ENCODE data around the gene RASSF5. TPM values are rescaled to one million over a fixed set of nuclear protein-coding genes. Genes with fewer than 3 reads are reported as not detected.

RASSF5 gene
- total RNA-seq, 2 donors from 2014 or later = 212 to 239 TPM

- Mint-ChIP-seq H3K27ac (no peak overlapping the region), H3K36me3 (peaks cover 0 to 4% of the 10 kb centered on the region in 2 donors), H3K9me3 (no peaks in the 10 kb centered on the region)
- no peak for ATAC-seq
- no peak for DNase-seq (ENCODE audit: low spot score in 2 of 2)
Observed at GRCh38 chr1:206631085-206631509, 123.8 kb downstream of the RASSF5 start.

DNA sequence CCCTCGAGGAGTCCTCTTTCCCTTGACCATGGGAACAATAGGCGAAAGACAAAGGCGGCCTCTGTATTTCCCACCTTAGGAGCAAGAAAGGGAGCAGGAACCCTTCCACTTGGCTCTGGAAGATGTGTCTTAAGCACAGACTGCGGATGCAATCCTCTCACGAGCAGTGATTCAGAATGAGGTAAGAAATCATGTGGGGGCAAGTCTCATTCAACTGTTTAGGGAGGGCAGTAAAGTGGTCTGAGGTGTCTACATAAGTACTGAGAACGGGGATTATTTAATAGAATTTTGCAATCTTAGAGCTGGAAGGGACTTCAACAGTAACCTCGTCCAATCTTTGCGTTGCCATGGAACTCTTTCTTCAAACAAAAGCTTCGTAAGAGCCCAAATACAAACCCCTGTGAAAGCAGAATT lies 126.4 kb downstream of the RASSF5 start:
- no peak for DNase-seq (ENCODE audit: low spot score in 2 of 2)
- Mint-ChIP-seq H3K9me3 (no peaks in the 10 kb centered on the region), H3K36me3 (peaks cover 0 to 4% of the 10 kb centered on the region in 2 donors), H3K27ac (peak overlapping the region in 1 of 2 donors; percentile 44)
- no peak for ATAC-seq

- no peaks in the 10 kb centered on the region for H3K9me3 Mint-ChIP-seq
- DNase-seq (ENCODE audit: low spot score in 2 of 2) (peak; percentile 72 to 82), ATAC-seq (peak in 1 of 2 donors; percentile 14)
- peaks cover 0 to 4% of the 10 kb centered on the region in 2 donors for H3K36me3 Mint-ChIP-seq
- H3K27ac Mint-ChIP-seq = peak overlapping the region; percentile 84 to 95
Observed at GRCh38 chr1:206634365-206635079, 127.2 kb downstream of the RASSF5 start.

GRCh38 chr1:206635080-206635977 lies 128.0 kb downstream of the RASSF5 start, which contains the start of gene DYRK3:
Gene DYRK3 (plus strand): TSS chr1:206635536. CDS start chr1:206635704, 168 bp downstream.
- DNase-seq (ENCODE audit: low spot score in 2 of 2) (peak; percentile 92 to 95), ATAC-seq (peak; percentile 95 to 96)
- H3K27ac Mint-ChIP-seq = peak within 1 kb of the TSS; percentile 84 to 95
- H3K36me3 Mint-ChIP-seq = peaks cover 3 to 4% of the 10 kb centered on the region in 2 donors
- no peaks in the 10 kb centered on the region for H3K9me3 Mint-ChIP-seq

GRCh38 chr1:206635978-206636345 lies 128.6 kb downstream of the RASSF5 start:
- no peak for ATAC-seq
- Mint-ChIP-seq H3K27ac (peak overlapping the region in 1 of 2 donors; percentile 13), H3K9me3 (no peaks in the 10 kb centered on the region), H3K36me3 (peaks cover 4 to 5% of the 10 kb centered on the region in 2 donors)
- no peak for DNase-seq (ENCODE audit: low spot score in 2 of 2)

- no peak for DNase-seq (ENCODE audit: low spot score in 2 of 2)
- no peaks in the 10 kb centered on the region for H3K9me3 Mint-ChIP-seq
- H3K36me3 Mint-ChIP-seq = peaks cover 4 to 5% of the 10 kb centered on the region in 2 donors
- no peak overlapping the region for H3K27ac Mint-ChIP-seq
- ATAC-seq = no peak
Observed at GRCh38 chr1:206636671-206637070, 129.3 kb downstream of the RASSF5 start.

DNA sequence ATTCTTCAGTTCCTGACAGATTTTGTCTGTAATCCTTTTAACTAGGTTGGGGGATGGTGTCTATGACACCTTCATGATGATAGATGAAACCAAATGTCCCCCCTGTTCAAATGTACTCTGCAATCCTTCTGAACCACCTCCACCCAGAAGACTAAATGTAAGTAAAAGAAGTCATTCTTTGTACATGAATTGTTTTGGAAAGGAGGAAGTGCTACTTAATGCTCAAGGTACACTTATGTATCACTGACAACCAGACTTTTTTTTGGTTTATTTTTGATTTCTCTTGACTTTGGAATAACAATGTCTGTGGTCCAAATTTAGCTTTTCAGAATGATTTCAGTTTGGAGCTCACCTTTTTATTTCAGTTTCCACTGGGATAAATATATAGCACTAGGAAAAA lies 130.3 kb downstream of the RASSF5 start:
- peaks cover 4 to 5% of the 10 kb centered on the region in 2 donors for H3K36me3 Mint-ChIP-seq
- H3K9me3 Mint-ChIP-seq = no peaks in the 10 kb centered on the region
- ATAC-seq (no peak), DNase-seq (ENCODE audit: low spot score in 2 of 2) (no peak)
- H3K27ac Mint-ChIP-seq = no peak overlapping the region

Other genes starting within 250 kb of the RASSF5 start
- gene IKBKE, start 37.1 kb upstream of the RASSF5 start, total RNA-seq = 10 to 100 TPM in 1 of 2 donors, 1 to 10 TPM in 1; 4.5 to 40.7 TPM
- 100 to 1,000 TPM in 1 of 2 donors, 10 to 100 TPM in 1; 87.1 to 111 TPM for gene EIF2D, start 104.9 kb downstream of the RASSF5 start, total RNA-seq
- gene DYRK3, start 128.0 kb downstream of the RASSF5 start, total RNA-seq = 10 to 100 TPM in 1 of 2 donors, 1 to 10 TPM in 1; 2.8 to 12.8 TPM
- gene MAPKAPK2, start 177.4 kb downstream of the RASSF5 start, total RNA-seq = 100 to 1,000 TPM in 1 of 2 donors, 10 to 100 TPM in 1; 69.4 to 116 TPM